Sigmoid colon (tissue), 3 donors: ENCODE data around the gene TRPM4.
"Not testable (repeated sequence)": the region's sequence is repeated elsewhere in the genome, so short reads cannot be mapped to it uniquely, and the experiment has no call there.

ENCODE experiments used
- CTCF ChIP-seq, 4 experiments: fragments of 450-650 bp in 3 of 4; fragments of 200-600 bp in 1 of 4; IDR thresholded peaks; one replicate each; pipeline ENCODE4 v1.5.1; 2016 to 2019; ENCODE audit warnings: antibody characterized with exemption in 4 of 4, mild to moderate bottlenecking in 3 of 4, moderate library complexity in 2 of 4
- POLR2A ChIP-seq, 2 donors: fragments of 450-650 bp; IDR thresholded peaks; one replicate each; pipeline ENCODE4 v1.6.1; 2016; ENCODE audit warnings: antibody characterized with exemption in 2 of 2, mild to moderate bottlenecking in 2 of 2, moderate library complexity in 2 of 2

GRCh38 chr19:49127225-49127624 lies 30.4 kb upstream of the TRPM4 start:
- not testable (repeated sequence) for TF ChIP-seq CTCF, POLR2A (IDR thresholded peaks at IDR 0.05)
